22Rv1 (cell line): ENCODE measurements around the gene TEK.

Experiments
- ZFX ChIP-seq: fragments of 450-650 bp; IDR thresholded peaks from 2 replicates; pipeline ENCODE4 v1.6.1; 2017; ENCODE audit warnings: antibody characterized with exemption, borderline replicate concordance
- TF ChIP-seq, protein P1 (sequence below): fragments of 450-650 bp; IDR thresholded peaks from 2 replicates; pipeline ENCODE4 v1.5.1; 2017; ENCODE audit warnings: mild to moderate bottlenecking

DNA sequence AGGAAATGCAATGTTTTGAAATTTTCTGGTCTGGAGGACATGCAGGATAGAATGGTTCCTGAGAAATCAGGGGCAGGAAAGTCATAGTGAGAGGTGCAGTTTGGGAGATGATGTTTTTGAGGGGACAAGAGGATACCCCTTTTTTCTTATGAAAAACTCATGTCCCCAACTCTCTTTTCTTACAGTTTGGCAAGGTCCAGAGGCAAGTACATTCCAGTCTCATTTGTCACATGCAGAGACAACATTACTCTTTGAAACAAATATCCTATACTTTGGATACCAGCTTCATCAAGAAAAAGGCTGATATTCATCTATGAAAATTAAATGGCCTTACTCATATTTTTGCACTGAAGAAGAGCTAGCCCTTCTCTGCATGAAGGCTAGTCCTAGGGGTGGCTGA, 139.7 kb downstream of the TEK start:
- TF ChIP-seq, protein P1, sequence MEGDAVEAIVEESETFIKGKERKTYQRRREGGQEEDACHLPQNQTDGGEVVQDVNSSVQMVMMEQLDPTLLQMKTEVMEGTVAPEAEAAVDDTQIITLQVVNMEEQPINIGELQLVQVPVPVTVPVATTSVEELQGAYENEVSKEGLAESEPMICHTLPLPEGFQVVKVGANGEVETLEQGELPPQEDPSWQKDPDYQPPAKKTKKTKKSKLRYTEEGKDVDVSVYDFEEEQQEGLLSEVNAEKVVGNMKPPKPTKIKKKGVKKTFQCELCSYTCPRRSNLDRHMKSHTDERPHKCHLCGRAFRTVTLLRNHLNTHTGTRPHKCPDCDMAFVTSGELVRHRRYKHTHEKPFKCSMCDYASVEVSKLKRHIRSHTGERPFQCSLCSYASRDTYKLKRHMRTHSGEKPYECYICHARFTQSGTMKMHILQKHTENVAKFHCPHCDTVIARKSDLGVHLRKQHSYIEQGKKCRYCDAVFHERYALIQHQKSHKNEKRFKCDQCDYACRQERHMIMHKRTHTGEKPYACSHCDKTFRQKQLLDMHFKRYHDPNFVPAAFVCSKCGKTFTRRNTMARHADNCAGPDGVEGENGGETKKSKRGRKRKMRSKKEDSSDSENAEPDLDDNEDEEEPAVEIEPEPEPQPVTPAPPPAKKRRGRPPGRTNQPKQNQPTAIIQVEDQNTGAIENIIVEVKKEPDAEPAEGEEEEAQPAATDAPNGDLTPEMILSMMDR, result no peak
- no peak for TF ChIP-seq ZFX
